HG03460 (cell line): Measurements from ENCODE around the gene ST6GALNAC3.
A peak's percentile ranks its signal among the peaks of the same experiment; 100 is the strongest.

Experiments used
- ATAC-seq: cut with Tn5 transposase; IDR thresholded peaks from one replicate; pipeline ENCODE4 v1.9.1; 2021; ENCODE audit not compliant: unreplicated experiment

Gene ST6GALNAC3

DNA sequence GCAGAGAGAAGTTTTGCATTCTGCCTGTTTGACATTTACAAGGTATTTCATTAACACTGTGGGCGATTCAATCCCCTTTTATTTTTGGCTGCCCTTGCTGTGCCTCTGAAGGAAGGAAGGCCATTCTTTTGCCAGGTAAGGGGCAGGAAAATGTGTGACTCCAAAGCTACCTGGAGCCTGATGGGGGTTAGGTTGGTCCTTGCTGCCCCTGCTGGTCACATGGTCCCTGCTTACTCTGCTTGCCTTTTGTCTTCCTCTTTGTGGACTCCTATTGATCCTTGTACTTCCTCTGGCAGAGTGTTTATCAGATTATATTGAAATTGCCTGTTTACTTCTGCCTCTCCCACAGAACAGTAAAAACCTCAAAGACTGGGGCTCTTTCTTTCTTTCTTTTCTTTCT is 65.7 kb downstream of the ST6GALNAC3 start:
- no peak for ATAC-seq

DNA sequence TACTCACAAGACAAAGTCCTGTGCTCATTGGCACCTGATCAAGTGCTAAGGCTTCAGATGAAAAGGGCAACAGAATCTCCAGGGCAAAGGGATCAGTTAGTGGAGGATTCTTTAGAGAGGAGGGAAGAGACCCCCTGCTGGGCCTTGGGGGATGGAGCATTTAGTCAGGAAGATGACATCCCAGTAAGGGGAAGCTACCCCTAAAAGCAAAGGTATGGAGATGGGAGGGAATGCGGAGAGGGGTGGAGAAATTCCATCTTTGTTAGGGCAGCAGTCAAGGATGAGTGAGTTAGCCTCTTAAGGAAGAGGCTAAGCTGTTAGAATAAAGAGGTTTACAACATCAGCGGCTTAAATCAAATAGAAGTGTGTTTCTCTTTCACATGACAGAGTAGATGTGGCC is 67.4 kb downstream of the ST6GALNAC3 start:
- no peak for ATAC-seq

DNA sequence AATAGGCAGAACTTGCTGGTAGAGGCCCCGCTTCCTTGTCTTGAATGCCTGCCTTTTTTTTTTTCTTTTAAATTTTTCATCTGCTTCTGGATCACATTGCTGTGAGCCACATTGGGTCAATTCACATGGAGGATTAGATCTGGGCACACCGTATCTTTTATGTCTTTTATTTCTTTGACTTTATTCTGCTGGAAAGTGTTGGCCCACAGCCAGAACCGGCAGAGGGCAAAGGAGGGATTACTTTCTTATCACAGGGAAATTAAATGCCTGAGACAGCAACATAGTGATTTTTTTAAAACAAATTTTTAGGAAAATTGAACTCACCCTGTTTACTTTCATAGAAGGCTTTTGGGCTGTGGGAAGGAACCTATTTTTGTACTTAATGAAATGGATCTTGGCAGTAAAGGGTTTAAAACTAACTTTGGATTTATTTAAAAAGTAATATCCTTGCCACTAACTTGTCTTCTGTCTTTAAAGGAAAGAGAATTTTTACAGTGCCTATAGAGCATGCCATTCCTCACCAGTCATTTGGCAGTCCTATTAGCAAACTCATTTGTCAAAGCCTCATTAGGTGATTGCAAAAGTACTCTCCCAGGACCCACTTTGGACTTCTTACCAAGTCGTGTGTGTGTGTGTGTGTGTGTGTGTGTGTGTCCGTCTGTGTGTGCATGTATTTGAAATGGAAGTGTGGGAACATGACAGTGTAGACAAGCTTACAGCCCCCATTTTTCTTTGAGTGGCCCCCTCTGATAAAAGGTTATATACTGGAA is 68.4 kb downstream of the ST6GALNAC3 start:
- ATAC-seq = no peak

DNA sequence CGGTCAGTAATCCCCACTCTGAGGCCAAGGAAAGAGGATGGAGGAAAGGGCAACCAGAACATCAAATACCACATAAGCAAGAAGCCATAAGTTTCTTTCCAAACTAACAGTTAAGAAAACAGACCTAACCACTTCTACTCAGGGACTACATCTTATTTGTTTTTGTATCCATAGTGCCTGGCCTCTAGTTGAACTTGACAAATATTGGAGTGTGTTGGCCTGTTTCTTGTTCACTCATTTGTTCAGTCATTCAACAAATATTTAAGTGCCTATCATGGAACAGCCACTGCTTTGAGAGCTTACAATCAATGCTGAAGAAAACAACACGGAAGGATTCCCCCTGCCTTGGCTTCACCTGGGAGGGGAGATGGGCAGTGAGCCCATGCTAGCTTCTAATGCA is 69.7 kb downstream of the ST6GALNAC3 start:
- ATAC-seq = no peak

DNA sequence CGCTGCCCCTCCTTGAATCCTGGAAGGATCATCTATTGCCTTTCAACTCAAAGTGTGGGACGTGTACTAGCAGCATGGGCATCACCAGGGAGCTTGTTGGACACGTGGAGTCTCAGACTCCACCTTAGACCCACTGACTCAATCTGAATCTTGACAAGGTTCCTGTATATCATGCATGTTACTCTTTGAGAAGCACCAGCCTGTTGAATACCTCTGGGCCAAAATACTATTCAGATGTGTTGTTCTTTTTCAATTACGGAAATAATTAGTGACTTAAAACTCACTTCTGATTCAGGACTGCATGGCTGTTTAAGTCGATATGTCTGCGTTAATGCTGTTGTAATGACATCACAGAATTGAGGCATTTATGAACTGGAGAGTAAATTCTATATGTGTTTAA is 70.8 kb downstream of the ST6GALNAC3 start:
- ATAC-seq = no peak

DNA sequence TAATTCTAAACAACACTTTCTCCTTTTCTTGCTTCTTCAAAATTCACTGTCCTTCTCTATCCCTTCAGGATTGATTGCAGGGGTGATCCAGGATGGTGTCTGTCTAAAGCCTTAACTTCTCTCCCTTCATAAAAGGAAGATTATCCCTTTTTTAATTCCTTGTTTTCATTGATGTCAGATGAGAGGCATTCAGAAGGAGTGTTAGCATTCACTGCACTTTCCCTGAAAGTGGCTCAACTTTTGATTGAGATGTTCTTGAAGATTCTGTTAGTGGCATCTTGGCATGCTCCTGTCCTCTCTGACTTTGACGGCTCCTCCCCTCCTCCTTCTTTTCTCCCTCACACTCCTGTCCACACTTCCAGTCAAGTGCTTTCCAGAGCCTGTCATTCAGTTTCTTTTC is 71.6 kb downstream of the ST6GALNAC3 start:
- no peak for ATAC-seq

DNA sequence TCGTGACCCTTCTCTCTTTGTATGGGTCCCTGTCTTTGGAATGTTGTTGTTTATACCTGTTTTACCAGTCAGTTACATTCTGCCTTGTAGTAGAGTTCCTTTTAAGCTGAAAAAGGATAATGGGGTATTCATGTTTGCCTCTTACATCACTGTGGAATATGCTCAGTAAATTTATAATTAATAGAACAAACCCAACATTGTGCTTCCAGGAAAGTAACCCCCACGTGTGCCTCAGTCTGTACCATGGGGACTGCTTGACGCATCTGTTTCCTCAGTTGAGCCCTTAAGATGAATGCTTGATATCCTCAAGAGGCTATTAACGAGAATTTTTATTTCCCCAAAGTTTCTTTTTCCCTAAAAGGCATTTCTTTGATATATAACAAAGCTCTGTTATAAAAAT is 73.4 kb downstream of the ST6GALNAC3 start:
- no peak for ATAC-seq

DNA sequence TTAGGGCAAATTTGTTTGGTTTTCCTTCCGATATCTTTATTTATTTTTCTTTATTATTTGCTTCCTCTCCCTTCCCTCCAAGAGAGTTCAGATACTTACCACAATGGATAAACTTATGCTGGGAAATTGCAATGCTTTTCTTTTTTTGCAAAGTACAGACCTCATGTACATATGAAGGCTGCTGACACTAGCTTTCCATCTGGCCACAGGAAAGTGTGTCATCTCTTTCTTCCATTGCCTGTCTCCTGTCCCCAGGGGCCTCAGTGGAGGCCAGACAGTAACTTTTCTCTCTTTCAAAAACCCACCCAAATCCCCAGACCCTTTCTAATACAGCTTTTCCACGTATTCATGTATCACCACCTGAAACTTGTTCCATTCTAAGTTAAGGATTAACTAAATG is 73.9 kb downstream of the ST6GALNAC3 start:
- no peak for ATAC-seq

DNA sequence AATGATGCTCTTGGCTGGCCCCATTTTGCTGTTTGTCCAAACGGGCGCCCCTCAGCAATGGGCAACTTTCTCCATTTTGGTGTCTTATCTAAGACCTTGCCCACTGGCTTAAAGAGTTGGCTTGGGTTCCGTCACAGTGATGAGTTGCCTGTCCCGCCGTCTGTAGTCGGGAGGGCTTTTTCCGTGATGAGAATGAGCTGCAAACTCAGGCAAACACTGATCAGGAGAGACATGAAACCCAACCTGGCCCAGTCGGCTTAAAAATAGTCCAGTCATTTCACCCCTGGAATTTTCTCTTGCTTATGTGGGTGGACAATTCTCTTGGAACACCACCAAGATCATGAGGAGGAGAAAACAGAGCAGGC is 79.3 kb downstream of the ST6GALNAC3 start:
- no peak for ATAC-seq

DNA sequence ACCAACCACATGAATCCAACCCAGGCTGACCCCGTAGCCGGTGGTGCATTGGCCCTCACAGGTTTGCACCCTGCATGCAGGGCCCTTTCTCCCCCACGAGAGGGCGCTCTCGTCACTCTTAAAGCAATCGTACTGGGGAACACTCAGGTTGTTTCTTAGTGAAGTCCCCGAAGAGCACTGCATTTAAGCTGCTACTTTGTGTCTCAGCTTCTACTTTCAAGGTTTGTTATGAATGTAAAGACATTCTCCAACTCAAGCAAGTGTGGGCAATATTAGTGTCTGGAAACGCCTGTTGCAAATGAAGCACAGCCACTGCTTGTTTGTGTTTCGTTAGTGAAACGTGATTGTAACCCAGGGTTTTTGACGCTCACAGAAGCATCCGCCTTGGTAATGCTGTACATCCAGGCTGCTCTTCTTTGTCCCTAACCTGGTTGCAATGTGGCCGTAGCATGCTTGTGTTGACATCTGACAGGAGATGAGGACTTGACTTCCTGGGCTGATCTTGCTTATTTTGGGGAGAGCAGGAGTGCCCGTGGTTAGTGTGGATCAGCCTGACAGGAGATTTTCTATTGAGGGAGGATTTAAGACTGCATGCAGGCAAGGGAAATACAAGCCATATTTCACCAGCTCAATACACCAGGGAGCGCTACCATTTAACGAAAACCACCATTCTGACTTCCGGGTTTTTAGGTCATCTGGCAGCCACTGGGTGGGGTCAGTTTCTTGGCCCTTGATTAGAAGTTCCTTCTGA is 79.8 kb downstream of the ST6GALNAC3 start:
- ATAC-seq = peak; percentile 92

DNA sequence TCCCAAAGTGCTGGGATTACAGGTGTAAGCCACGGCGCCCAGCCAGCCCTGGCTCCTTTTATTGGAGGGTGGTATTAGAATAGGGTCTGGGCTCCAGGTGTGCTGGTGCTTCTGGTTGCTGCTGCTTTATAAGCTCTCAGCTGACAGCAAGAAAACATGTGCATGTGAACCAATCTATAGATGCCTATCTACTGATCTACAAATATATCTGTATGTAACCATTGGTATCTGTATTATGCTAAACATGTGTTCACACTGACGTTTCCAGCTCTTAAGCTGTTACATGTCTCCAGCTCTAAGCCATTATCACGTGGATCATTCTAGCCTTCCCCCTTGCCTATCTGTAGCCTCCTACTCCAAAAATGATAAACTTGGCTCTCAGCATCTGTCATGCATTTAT is 82.4 kb downstream of the ST6GALNAC3 start:
- ATAC-seq = no peak

DNA sequence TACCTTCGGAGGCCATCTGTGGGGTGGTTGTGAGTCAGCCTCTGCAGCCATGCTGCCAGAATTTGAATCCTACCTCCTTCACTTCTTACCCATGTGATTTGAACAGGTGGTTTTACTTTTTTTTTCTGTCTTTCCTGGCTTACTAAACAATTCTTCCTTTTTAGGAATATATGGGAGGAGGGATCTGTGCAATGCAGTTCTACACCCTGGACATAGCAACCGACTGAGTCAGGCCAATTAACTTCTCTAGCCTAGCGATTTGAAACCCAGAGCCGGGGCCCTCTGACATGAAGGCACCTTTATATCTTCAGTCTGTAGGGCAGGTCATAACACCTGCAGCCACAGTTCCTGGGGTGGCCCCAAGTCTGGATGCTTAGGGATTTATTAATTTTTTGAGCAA is 83.6 kb downstream of the ST6GALNAC3 start:
- ATAC-seq = no peak

DNA sequence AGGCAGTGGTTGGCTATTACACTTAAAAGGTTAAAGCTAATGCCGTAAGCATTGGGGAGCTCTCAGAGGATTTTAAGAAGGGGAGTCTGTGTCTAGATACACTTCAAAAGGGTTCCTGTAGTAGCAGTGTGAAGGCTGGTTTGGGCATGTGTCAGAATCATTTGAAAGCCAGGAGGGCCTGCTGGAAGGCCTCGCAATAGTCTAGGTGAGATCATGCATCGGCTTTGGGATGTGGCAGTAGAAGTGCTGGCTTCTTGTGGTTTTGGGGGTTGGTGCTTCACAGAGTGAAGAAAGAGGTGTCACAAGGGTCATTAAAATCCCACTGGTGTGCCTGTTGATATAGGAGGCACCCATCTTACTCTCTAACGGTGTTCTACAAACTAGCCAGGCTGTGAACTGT is 85.7 kb downstream of the ST6GALNAC3 start:
- no peak for ATAC-seq

DNA sequence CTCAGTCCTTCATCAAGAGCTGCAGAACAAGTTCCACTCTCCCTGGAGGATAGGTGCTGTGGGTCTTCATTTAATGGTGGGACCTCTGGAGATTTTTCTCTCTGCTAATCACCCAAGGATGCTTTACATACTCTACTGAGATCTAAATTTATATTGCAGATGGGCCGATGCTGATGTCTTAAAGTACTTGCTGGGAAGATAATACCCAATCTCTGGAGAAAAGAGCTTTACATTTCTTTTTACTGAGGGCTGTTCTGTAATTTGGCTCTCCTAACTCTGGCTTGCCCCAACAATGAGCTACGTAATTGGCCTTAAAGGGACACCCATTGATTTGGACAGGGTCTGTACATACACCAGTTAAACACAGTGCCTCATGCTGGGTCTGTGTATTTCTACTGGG is 86.9 kb downstream of the ST6GALNAC3 start:
- no peak for ATAC-seq

DNA sequence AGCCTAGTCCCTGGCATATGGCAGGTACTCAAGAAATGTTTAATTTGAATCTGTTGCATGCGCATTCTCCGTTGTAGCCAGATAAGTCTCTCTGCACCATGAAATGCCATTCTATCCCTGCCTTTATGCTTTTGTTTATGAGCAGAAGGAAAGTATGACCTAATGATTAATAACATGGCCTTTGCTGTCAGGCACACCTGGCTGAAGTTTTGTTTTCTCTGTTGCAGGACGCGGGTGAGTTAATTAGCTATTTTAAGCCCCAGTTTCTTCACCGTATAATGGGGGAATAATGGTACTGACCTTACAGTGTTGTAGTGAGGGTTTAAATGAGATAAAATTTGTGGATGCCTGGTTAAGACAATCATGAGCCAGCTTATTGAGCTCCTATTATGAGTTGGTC is 87.7 kb downstream of the ST6GALNAC3 start:
- ATAC-seq = no peak

DNA sequence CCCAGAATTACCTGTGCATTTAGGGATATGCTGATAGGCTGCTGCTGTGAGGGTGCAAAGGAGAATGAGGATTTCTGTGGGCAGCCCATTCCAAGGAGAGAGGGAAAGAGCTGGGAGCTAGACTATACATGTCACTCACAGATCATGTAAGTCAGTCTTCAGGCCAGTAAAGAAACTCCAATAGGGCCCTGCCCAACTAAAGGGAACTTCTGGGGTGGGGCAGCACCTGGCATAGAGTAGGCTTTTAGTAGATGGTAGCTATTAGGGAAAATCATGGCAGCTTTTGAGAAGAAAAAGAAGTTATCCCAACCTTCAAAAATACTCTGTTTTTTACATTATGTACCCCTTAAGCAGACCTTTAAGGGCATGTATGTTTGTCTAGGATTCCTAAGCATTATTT is 89.6 kb downstream of the ST6GALNAC3 start:
- ATAC-seq = no peak

DNA sequence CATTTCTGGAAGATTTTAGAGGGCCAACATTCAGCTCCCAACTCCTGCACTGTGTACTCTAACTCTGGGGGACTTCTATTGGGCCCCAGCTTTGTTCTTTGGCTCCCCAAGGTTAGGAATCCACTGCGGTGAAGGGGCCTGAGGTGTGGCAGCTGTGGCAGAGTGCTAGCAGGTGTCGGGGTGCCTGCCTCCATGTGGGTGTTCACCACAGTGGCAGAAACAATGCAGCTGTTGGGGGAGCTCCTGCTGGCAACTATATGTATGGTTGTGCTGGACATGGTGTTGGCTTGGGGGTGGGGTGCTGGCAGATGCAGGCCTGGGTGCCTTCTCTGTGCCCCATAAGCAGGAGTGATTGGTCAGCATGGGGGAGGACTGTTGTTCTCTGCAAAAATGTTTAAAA is 95.5 kb downstream of the ST6GALNAC3 start:
- no peak for ATAC-seq

DNA sequence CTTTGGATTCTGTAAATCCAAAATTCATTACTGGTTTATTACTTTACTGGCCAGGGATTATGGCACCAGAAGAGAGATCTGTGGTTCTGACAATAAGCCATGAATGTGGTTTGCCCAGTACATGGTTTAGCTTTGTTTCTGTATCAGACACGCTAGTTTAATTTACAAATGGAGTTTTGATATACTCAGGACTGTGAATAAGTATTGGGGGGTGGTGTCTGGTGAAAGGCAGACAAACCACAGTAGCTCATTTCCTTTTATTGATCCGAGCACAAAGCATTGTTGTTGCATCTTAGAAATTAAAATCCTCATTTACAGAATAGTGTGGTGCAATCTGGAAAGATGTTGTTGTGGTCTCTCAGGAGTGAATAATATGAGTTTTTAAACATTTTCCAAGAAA is 96.0 kb downstream of the ST6GALNAC3 start:
- ATAC-seq = no peak

DNA sequence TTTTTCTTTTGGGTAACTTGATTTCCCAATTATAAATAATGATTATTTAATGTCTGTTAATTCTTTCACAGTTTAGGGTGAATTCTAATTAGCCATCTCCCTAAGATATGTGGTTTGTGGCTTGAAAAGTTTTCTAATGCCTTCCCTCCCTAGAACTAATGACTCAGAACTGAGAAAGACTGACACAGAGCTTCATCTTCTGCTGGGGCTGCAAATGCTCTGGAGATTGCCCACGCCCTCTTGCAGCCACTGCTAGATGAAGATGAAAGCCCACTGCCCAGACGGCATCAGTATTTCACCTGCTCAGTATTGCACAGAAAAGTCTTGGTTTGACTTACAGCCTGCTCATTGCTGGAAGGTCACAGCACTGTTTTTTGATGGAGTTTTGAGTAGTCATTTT is 101.5 kb downstream of the ST6GALNAC3 start:
- no peak for ATAC-seq

DNA sequence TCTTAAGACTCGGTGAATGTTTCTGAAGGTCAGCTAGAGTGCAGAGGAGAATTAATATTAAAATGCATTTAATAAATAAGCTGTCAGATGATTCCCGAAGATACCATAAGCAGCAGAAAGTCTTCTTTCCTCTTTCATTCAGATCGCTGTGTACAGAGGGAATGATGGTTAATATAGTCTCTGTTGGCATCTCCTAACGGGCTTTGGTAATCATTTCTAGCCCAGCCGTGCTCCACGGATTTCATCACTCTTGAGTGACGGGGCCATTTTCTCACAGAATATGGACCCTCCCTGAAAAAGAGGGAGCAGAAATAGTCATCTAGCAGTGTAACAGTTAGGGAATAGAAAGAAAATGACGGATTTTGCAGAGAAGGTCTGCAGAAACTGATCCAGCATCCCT is 103.1 kb downstream of the ST6GALNAC3 start:
- ATAC-seq = no peak

DNA sequence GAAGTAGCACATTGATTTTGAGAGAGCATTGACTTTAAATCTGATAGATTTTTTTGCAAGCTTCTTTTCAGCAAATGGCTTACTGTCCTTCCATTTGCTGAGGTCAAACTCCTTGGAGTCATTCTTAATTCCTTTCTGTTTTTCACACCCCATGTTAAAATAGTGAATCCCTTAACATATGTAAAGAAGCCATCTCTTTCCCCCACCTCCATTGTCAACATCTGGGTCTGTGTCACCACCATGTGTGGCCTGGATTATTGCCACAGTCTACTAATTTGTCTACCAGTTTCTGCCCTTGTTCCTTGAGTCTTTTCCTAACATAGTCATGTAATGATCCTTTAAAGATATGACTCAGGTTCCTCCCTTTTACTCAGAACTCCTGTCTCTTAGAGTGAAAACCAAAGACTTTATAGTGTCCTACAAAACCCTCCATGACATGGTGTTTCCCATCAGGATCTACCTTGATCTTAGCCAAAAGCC is 104.7 kb downstream of the ST6GALNAC3 start:
- ATAC-seq = no peak

DNA sequence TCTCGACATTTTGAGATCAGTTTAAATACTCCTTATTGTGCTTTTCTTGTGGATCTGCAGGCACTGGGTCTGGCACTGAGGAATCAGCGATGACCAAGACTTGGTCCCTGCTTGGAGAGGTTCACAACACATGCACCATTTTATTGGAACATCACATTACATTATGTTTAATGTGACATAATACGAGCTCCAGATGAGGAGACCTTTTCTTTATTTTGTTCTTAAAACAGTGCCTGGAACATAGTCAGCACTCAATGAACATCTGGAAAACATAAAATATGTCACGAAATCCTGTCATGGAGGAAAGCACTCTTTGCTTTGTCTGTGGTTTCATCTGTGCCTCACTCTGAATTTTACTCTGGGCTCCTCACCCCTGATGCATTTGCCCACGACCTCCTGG is 110.7 kb downstream of the ST6GALNAC3 start:
- ATAC-seq = no peak
